Measurements from ENCODE around the gene CD44. TPM values are rescaled to one million over a fixed set of nuclear protein-coding genes. Genes with fewer than 3 reads are reported as not detected.

The CD44 gene
- total and polyA plus RNA-seq, 4 donors: 28.9 to 72.2 (median 54.1) TPM

DNA sequence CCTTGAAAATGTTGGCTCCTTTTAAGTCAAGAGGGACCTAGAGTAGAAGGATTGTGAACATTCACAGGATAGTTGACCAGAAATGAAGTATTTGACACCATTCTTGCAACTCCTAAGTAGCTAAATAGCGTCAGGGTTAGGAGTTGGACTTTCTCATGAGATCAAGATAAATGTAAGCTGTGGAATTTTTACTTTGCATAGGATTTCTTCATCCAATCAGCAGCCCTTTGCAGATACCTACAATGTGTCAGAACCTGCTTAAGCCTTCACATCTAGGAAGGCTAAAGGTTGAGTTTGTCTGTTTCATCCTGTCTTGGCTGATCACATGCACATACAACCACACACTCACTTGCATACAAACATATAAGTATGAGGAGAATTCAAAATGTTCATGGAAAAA lies 32.3 kb downstream of the CD44 start:
- no CpG with 5 or more reads among the region's 1 CpG for WGBS (ENCODE audit: insufficient coverage)
- H3K4me1 ChIP-seq (ENCODE audit: control insufficient read depth, insufficient read depth, low read length): peaks cover 12% of the 10 kb centered on the region
- no peak overlapping the region for H3K4me3 ChIP-seq (ENCODE audit: low read depth, low read length)
- H3K27me3 ChIP-seq (ENCODE audit: control insufficient read depth, insufficient read depth, low read length): no peaks in the 10 kb centered on the region
- H3K36me3 ChIP-seq (ENCODE audit: control insufficient read depth, insufficient read depth, low read length): no peaks in the 10 kb centered on the region
- H3K9me3 ChIP-seq (ENCODE audit: control insufficient read depth, insufficient read depth, low read length): no peaks in the 10 kb centered on the region
- no peak overlapping the region for H3K27ac ChIP-seq (ENCODE audit: low read depth, low read length)
- no peak for DNase-seq (ENCODE audit: low read depth in 4 of 6, low spot score in 6 of 6)

DNA sequence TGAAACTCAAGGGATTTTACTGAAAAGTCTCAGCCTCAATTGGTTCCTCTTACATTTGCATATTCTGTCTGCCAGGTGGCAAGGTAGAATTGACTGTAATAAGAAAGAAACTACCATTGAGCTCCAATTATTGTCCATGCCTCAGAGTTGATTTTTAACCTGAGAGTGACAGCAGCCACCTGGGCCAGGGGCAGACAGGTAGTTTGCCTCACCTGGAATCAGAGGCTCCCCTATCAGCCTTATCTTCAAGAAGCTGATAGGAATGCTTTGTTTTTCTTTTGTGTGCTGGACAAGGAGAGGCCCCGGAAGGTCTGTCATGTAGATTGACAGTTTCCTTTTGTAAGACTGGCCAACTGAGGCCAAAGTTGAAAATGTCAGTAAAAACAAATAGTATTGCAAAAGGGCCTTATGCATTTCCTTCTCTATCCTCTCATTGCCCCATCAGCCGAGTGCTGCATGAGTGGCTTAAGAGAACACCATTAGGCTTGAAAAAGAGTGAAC lies 34.1 kb downstream of the CD44 start:
- H3K27ac ChIP-seq (ENCODE audit: low read depth, low read length): no peak overlapping the region
- no peak overlapping the region for H3K4me3 ChIP-seq (ENCODE audit: low read depth, low read length)
- 40% methylated on average over 1 of the region's 2 CpGs for WGBS (ENCODE audit: insufficient coverage)

DNA sequence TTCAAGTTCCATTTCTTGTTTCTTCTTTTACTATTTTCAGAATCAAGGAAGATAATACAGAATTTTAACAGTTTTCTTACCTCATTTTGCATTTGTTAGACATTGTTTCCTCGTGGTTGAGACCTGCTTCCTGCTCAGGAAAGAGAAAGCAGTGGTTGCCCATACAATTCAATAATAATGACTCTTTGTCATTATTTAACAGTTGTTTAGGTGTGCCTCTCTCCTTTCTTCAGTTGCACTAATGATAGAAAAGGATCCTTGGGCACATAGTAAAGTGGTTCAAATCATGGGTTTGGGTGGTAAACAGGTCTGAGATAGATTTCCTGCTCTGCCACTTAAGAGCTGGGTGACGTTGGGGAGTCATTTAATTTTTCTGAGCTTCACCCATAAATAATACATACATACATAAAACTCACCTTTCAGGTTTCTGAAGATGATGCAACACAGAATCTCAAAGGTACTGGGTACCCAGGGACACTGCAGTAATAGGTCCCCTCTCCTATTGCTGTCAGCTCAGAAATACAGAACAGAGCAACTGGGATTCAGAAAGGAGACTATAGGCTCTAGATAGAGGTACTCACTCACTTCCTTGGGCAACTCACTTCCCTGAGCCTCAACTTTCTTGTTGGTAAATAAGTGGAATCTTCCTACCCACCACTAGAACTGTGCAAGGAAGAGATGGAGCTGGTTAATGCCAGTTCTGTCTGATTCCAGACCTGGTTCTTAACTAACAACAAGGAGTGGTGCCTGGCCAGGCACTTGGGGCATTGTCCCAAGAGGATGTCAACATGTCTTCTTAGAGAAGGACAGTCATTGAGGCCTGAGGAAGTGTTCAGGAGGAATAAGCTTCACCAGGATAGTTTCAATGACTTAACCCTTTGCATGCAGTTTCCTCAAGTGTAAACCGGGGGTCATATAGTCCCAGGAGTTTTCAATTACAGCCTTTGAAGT lies 34.9 kb downstream of the CD44 start:
- Histone ChIP-seq H3K27me3 (ENCODE audit: control insufficient read depth, insufficient read depth, low read length) (no peaks in the 10 kb centered on the region), H3K9me3 (ENCODE audit: control insufficient read depth, insufficient read depth, low read length) (no peaks in the 10 kb centered on the region), H3K27ac (ENCODE audit: low read depth, low read length) (no peak overlapping the region), H3K4me1 (ENCODE audit: control insufficient read depth, insufficient read depth, low read length) (peaks cover under 1% of the 10 kb centered on the region), H3K36me3 (ENCODE audit: control insufficient read depth, insufficient read depth, low read length) (no peaks in the 10 kb centered on the region), H3K4me3 (ENCODE audit: low read depth, low read length) (no peak overlapping the region)
- DNase-seq (ENCODE audit: low read depth in 4 of 6, low spot score in 6 of 6): no peak
- no CpG with 5 or more reads among the region's 3 CpGs for WGBS (ENCODE audit: insufficient coverage)

More for the DNA sequence above, 34.1 kb downstream of the CD44 start:
- Histone ChIP-seq H3K4me1 (ENCODE audit: control insufficient read depth, insufficient read depth, low read length) (no peaks in the 10 kb centered on the region), H3K36me3 (ENCODE audit: control insufficient read depth, insufficient read depth, low read length) (no peaks in the 10 kb centered on the region), H3K27me3 (ENCODE audit: control insufficient read depth, insufficient read depth, low read length) (no peaks in the 10 kb centered on the region), H3K9me3 (ENCODE audit: control insufficient read depth, insufficient read depth, low read length) (no peaks in the 10 kb centered on the region)
- DNase-seq (ENCODE audit: low read depth in 4 of 6, low spot score in 6 of 6): no peak

DNA sequence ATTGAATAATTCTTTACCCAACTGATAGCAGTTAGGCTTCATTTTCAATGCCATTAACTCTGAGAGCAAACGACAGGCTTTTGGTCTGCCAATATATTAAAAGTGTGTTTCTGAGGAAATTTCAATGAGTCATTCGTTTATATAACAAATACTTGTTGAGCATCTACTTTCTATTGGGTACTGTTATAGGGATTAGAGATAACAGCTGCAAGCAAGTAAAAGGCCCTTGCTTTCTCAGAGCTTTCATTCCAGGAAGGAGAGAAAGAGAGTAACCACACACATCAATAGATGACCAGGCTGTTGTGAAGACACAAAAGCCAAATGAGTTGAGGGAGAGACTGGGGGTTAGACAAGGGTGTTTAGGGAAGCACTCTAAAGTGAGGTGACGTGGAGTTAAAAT lies 35.7 kb downstream of the CD44 start:
- H3K9me3 ChIP-seq (ENCODE audit: control insufficient read depth, insufficient read depth, low read length): no peaks in the 10 kb centered on the region
- DNase-seq (ENCODE audit: low read depth in 4 of 6, low spot score in 6 of 6): no peak
- H3K27me3 ChIP-seq (ENCODE audit: control insufficient read depth, insufficient read depth, low read length): no peaks in the 10 kb centered on the region
- H3K4me1 ChIP-seq (ENCODE audit: control insufficient read depth, insufficient read depth, low read length): peaks cover 5% of the 10 kb centered on the region
- no CpG with 5 or more reads among the region's 3 CpGs for WGBS (ENCODE audit: insufficient coverage)
- H3K4me3 ChIP-seq (ENCODE audit: low read depth, low read length): no peak overlapping the region
- H3K27ac ChIP-seq (ENCODE audit: low read depth, low read length): no peak overlapping the region
- H3K36me3 ChIP-seq (ENCODE audit: control insufficient read depth, insufficient read depth, low read length): no peaks in the 10 kb centered on the region

DNA sequence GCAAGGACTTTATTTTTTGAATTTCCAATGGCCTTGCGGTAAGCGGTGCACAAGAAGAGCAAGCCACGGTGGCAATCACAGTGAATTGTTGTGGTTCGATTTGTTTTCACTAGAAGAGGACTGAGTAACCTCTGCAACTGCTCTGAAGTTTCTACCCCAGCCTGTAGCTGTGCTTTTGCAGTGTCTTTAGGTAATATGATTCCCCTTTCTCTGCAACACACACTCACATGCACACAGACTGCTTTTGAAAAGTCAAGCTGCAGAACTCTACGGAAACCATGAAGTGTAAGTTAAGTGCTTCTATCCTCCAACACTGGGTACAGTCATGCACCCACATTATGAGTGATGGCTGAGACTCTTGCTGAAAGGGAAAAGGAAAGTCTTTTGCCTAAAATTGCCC lies 38.4 kb downstream of the CD44 start:
- no peak overlapping the region for H3K27ac ChIP-seq (ENCODE audit: low read depth, low read length)
- H3K36me3 ChIP-seq (ENCODE audit: control insufficient read depth, insufficient read depth, low read length): no peaks in the 10 kb centered on the region
- no peaks in the 10 kb centered on the region for H3K9me3 ChIP-seq (ENCODE audit: control insufficient read depth, insufficient read depth, low read length)
- 91% methylated on average over 4 of the region's 5 CpGs for WGBS (ENCODE audit: insufficient coverage)
- no peak for DNase-seq (ENCODE audit: low read depth in 4 of 6, low spot score in 6 of 6)
- H3K4me3 ChIP-seq (ENCODE audit: low read depth, low read length): no peak overlapping the region
- peaks cover 8% of the 10 kb centered on the region for H3K4me1 ChIP-seq (ENCODE audit: control insufficient read depth, insufficient read depth, low read length)
- H3K27me3 ChIP-seq (ENCODE audit: control insufficient read depth, insufficient read depth, low read length): no peaks in the 10 kb centered on the region

DNA sequence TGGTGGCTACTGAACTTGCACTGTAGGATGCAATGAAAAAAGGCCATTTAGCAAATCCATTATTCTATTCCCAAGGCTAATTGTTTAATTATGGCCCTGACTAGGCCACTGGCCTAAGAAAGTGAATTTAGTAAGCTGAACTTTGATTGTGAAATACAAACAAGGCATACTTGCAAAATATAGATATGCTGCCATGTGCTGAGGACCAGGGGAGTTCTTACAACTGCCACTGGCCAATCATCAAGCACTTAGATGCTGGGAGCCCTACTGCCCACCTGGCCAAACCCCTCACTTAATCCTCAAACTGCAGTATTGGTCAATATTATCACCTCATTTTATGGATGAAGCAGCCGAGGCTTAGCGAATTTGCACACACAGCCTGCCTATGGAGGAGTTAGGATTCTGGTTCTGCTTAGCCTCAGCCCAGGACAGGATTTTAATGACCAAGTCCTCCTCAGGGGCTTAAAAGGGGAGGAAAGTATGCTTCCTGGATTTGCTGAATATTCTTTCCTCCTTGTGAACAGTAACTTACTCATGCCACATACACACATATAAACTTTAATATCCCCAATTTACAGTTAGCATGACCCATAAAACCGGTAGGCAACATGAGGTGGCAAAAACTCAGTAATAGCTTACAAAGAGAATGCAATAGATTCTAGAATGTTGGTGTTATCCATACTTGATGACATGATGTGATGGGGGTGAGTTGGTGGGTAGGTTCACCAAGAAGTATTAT lies 39.3 kb downstream of the CD44 start:
- Histone ChIP-seq H3K4me3 (ENCODE audit: low read depth, low read length) (no peak overlapping the region), H3K9me3 (ENCODE audit: control insufficient read depth, insufficient read depth, low read length) (no peaks in the 10 kb centered on the region), H3K27ac (ENCODE audit: low read depth, low read length) (no peak overlapping the region), H3K27me3 (ENCODE audit: control insufficient read depth, insufficient read depth, low read length) (no peaks in the 10 kb centered on the region), H3K4me1 (ENCODE audit: control insufficient read depth, insufficient read depth, low read length) (peaks cover 8% of the 10 kb centered on the region), H3K36me3 (ENCODE audit: control insufficient read depth, insufficient read depth, low read length) (no peaks in the 10 kb centered on the region)
- WGBS (ENCODE audit: insufficient coverage): no CpG with 5 or more reads among the region's 3 CpGs
- no peak for DNase-seq (ENCODE audit: low read depth in 4 of 6, low spot score in 6 of 6)

DNA sequence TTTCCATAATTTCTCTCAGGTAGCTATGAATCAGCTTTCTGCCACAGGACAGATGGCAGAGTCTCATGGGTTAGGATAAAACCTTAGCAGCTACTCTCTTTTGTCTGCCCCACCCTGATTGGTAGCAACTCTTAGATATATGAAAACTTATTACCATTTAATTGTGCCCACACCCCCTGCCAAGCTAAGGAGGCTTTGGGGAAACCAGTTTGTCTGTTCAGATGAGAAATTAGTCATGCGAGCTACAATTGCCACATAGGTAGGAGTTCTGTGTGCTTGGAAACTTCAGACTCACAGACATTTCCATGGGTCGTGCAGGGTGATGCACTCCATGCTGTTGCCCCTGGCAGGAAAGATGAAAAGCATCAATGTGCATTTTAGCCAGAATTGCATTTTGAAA lies 39.9 kb downstream of the CD44 start:
- no peaks in the 10 kb centered on the region for H3K9me3 ChIP-seq (ENCODE audit: control insufficient read depth, insufficient read depth, low read length)
- H3K4me3 ChIP-seq (ENCODE audit: low read depth, low read length): no peak overlapping the region
- DNase-seq (ENCODE audit: low read depth in 4 of 6, low spot score in 6 of 6): peak in 1 of 6 donors; percentile 57
- 40% methylated on average over 2 of the region's 2 CpGs for WGBS (ENCODE audit: insufficient coverage)
- H3K36me3 ChIP-seq (ENCODE audit: control insufficient read depth, insufficient read depth, low read length): no peaks in the 10 kb centered on the region
- H3K27ac ChIP-seq (ENCODE audit: low read depth, low read length): no peak overlapping the region
- no peaks in the 10 kb centered on the region for H3K27me3 ChIP-seq (ENCODE audit: control insufficient read depth, insufficient read depth, low read length)
- peaks cover 8% of the 10 kb centered on the region for H3K4me1 ChIP-seq (ENCODE audit: control insufficient read depth, insufficient read depth, low read length)

DNA sequence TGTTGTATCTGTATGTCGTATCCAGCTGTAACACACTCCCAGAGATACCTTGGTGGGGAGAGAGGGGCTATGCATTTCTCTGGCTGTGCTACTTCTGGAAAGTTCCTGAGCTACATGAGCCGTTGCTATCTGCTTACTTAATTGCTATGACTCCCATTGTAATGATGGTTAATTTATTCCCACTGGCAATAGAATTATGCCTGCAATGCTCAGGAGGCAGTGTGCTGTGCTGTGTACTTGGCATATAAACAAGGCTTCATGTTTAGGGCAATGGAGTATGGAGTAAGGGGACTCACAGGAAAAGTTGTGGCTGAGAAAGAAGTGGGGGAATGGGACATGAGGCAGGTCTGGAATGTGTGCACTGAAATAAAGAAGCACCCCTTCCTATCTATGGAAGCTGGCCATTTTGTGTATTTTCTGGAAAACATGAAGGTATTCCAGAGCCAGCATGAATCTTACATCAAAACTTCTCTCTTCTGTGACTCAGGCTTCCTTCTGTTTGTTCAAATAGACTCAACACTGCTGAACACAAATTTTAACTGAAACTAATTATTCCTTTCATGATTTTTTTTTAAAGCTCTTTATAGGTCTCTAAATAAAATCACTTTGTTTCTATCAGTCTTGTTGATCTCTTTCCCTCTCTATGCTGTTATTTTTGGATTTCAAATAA lies 40.6 kb downstream of the CD44 start:
- H3K4me1 ChIP-seq (ENCODE audit: control insufficient read depth, insufficient read depth, low read length): peaks cover 8% of the 10 kb centered on the region
- H3K36me3 ChIP-seq (ENCODE audit: control insufficient read depth, insufficient read depth, low read length): no peaks in the 10 kb centered on the region
- 14% methylated on average over 1 of the region's 2 CpGs for WGBS (ENCODE audit: insufficient coverage)
- no peak overlapping the region for H3K27ac ChIP-seq (ENCODE audit: low read depth, low read length)
- H3K4me3 ChIP-seq (ENCODE audit: low read depth, low read length): no peak overlapping the region
- DNase-seq (ENCODE audit: low read depth in 4 of 6, low spot score in 6 of 6): peak in 1 of 6 donors; percentile 84
- no peaks in the 10 kb centered on the region for H3K27me3 ChIP-seq (ENCODE audit: control insufficient read depth, insufficient read depth, low read length)
- no peaks in the 10 kb centered on the region for H3K9me3 ChIP-seq (ENCODE audit: control insufficient read depth, insufficient read depth, low read length)
